Heart left ventricle (tissue), 16 donors: Measurements from ENCODE around the gene TAF1B. TPM values are rescaled to one million over a fixed set of nuclear protein-coding genes. Genes with fewer than 3 reads are reported as not detected.

ENCODE experiments used
- ATAC-seq, 4 donors: fragments of 200-7000 bp; cut with Tn5 transposase; one replicate each; pipeline ENCODE4 v1.9.1; 2020 to 2022; ENCODE audit warnings: moderate library complexity in 4 of 4, mild to moderate bottlenecking in 3 of 4, moderate number of reproducible peaks in 1 of 4
- DNase-seq, 5 donors: peaks; one replicate each; pipeline ENCODE4 v3.0.0-alpha.2; 2020
- H3K27ac ChIP-seq, 12 donors: fragments of 200-600 bp; sonication (generic) in 4 of 12; one replicate each; pipeline versions ENCODE4 v1.5.0 to v1.8.0; 2016 to 2022; ENCODE audit warnings: mild to moderate bottlenecking in 2 of 12
- H3K27me3 ChIP-seq, 9 donors: fragments of 200-600 bp; sonication (generic) in 2 of 9; one replicate each; pipeline versions ENCODE4 v1.5.1 to v1.8.0; 2016 to 2022; ENCODE audit warnings: mild to moderate bottlenecking in 3 of 9
- H3K36me3 ChIP-seq, 9 donors: fragments of 200-600 bp; sonication (generic) in 2 of 9; one replicate each; pipeline versions ENCODE4 v1.5.0 to v1.8.0; 2018 to 2022; ENCODE audit warnings: mild to moderate bottlenecking in 2 of 9
- H3K4me1 ChIP-seq, 12 donors: fragments of 200-600 bp; sonication (generic) in 4 of 12; one replicate each; pipeline versions ENCODE4 v1.5.0 to v1.8.0; 2016 to 2022; ENCODE audit warnings: mild to moderate bottlenecking in 3 of 12
- H3K4me3 ChIP-seq, 12 donors: fragments of 200-600 bp; sonication (generic) in 4 of 12; one replicate each; pipeline versions ENCODE4 v1.5.0 to v1.8.0; 2017 to 2022; ENCODE audit warnings: mild to moderate bottlenecking in 9 of 12, moderate library complexity in 4 of 12
- H3K9me3 ChIP-seq, 12 donors: fragments of 200-600 bp; sonication (generic) in 4 of 12; one replicate each; pipeline versions ENCODE4 v1.5.0 to v1.8.0; 2016 to 2022; ENCODE audit warnings: mild to moderate bottlenecking in 1 of 12
- POLR2A ChIP-seq, 2 donors: fragments of 450-650 bp; IDR thresholded peaks; one replicate each; pipeline ENCODE4 v1.6.1; 2017; ENCODE audit warnings: antibody characterized with exemption in 2 of 2, mild to moderate bottlenecking in 2 of 2, moderate library complexity in 2 of 2
- WGBS, 4 donors: extraction: QIAGEN DNeasy Blood & Tissue Kit in 2 of 4; methylation state at CpG; one replicate each; pipeline versions ENCODE4 v1.1.5 to v1.1.7; 2013 to 2018; 5-methylcytosine and 5-hydroxymethylcytosine counted together
- intact Hi-C, 10 donors: fragments of 100-400 bp; cut with DNase I; formaldehyde crosslinking; loops; one replicate each; pipeline versions ENCODE4 v1.11.1 to v1.14.2; 2022
- polyA plus RNA-seq, 2 donors: library from polyadenylated mRNA; stranded (reverse); fragments of 200-250 nt; gene quantifications; one replicate each; pipeline ENCODE4 v1.2.3, GENCODE V29; 2013
- total RNA-seq, 9 donors: library from RNA; depleted of rRNA in 2 of 9; stranded (reverse); fragments of >200 nt in 2 of 9; fragmentation: NEBNext Ultra II Directional in 3 of 9; extraction: Animal tissue kit (Norgen Biotek cat#: 25700) in 3 of 9; gene quantifications; one replicate each; pipeline versions ENCODE4 v1.1.0 to v1.2.4, GENCODE V29; 2016 to 2023
- TF ChIP-seq, protein P1 (sequence below), 12 donors: fragments of 200-600 bp; sonication (generic) in 4 of 12; IDR thresholded peaks; one replicate each; pipeline versions ENCODE4 v1.5.0 to v1.8.0; 2018 to 2022; ENCODE audit warnings: antibody characterized with exemption in 12 of 12, mild to moderate bottlenecking in 5 of 12
- donor health status: ischemic (EF 13 %, LVEDD 7.1; RV severe dilation, severe dysfunction).
- donor health status: healthy with polysubstance abuse.
- donor health status: DM: no; HTN: yes; CAD: no.
- donor health status: DM: no; HTN: no; CAD: no.
- donor health status: ischemic (EF 25% LVEDD 6.9; RV normal size, moderate dysfunction).
- donor health status: ischemic (EF 25% LVEDD 5.7; RV mildly dilated, moderate dysfunction).
- donor health status: healthy.
- donor health status: DM: yes; HTN: yes; CAD: no.
- donor health status: ischemic (EF 35%, LVEDD 5.7; RV mildly dilated, moderate dysfunction).
- donor health status: nonischemic (EF 11% LVEDD 7.7; RV severe dilation, severe dysfunction).
- donor health status: DM: yes; HTN: yes; CAD: no.
- donor health status: PGD.
- donor health status: ischemic (EF 29% LVEDD 5.4; RV normal size, mild dysfunction).
- donor health status: nonischemic (EF 23%, LVEDD 6.1; RV moderate dilation, normal function).

TAF1B gene
- total and polyA plus RNA-seq, 11 donors: 1.1 to 13.9 (median 4.7) TPM

DNA sequence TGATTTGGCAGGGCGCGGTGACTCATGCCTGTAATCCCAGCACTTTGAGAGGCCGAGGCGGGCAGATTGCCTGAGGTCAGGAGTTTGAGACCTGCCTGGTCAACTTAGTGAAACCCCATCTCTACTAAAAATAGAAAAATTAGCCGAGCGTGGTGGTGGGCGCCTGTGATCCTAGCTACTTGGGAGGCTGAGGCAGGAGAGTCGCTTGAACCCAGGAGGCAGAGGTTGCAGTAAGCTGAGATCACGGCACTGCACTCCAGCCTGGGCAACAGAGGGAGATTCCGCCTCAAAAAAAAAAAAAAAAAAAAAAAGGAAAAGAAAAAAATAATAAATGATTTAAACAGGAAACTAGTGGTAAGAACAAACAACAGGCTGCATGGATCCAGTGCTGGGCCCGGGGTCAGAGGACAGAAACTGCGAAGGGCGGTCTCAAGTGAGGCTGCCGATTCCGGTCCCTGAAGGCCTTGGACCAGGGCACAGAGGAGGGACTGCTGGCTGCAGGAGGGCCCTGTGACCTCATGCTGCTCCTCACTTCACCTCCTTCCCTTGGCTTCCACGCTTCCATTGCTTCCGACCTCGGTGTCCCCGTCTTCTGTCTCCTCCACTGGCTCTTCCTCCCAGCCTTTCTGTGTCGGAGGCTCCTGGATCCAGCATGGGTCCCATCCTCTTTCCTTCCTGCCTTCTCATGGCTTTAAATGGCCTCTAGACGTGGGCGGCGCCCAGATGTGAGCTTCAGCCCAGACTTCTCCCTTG lies 106.1 kb downstream of the TAF1B start:
- Histone ChIP-seq H3K36me3 (no peaks in the 10 kb centered on the region), H3K27me3 (peaks cover 0 to 34% (median under 1%) of the 10 kb centered on the region in 9 donors)
- intact Hi-C loops: no loop called here

DNA sequence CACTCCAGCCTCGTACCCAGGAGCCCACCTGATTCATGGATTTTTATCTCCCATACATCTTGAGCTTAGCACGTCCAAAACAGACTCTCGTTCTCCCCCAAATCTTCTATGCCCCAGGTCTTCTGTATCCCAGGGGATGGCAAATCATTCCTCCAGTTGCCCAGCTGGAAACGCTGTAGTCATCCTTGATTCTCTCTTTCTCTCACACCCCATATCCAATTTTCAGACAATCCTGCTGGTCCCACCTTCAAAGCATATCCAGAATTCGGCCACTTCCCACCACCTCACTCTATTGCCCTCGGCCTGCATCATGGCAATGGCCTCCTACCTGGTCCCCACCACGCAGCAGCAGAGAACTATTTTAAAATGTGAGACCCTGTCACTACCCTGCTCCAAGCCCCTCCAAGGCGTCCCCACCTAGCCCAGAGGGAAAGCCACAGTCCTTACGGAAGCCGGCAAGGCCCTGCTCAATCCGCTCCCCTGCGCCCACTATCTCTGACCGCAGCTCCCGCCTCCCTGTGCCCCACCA lies 106.8 kb downstream of the TAF1B start:
- 93 to 95% (median 93%) methylated on average over 14 of the region's 14 CpGs for WGBS, 4 donors
- Histone ChIP-seq H3K27ac (no peak overlapping the region), H3K9me3 (no peaks in the 10 kb centered on the region), H3K36me3 (no peaks in the 10 kb centered on the region), H3K4me3 (peak overlapping the region in 3 of 12 donors; percentile 51 to 79 (median 78)), H3K4me1 (peaks cover 0 to 15% (median 3%) of the 10 kb centered on the region in 12 donors), H3K27me3 (peaks cover 0 to 34% (median 0%) of the 10 kb centered on the region in 9 donors)
- intact Hi-C loops: loop anchor here in 4 of 10 donors (5.0 to 10.0 kb wide), 4 partner anchors 105 to 138 kb away; partner anchors contain the start of gene TAF1B (in 2 of the 4)
- ATAC-seq (no peak), DNase-seq (no peak)
- TF ChIP-seq, protein P1, sequence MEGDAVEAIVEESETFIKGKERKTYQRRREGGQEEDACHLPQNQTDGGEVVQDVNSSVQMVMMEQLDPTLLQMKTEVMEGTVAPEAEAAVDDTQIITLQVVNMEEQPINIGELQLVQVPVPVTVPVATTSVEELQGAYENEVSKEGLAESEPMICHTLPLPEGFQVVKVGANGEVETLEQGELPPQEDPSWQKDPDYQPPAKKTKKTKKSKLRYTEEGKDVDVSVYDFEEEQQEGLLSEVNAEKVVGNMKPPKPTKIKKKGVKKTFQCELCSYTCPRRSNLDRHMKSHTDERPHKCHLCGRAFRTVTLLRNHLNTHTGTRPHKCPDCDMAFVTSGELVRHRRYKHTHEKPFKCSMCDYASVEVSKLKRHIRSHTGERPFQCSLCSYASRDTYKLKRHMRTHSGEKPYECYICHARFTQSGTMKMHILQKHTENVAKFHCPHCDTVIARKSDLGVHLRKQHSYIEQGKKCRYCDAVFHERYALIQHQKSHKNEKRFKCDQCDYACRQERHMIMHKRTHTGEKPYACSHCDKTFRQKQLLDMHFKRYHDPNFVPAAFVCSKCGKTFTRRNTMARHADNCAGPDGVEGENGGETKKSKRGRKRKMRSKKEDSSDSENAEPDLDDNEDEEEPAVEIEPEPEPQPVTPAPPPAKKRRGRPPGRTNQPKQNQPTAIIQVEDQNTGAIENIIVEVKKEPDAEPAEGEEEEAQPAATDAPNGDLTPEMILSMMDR (IDR thresholded peaks at IDR 0.05): no peak
- no peak for TF ChIP-seq POLR2A (IDR thresholded peaks at IDR 0.05)

More for the DNA sequence above, 106.1 kb downstream of the TAF1B start:
- H3K4me1 ChIP-seq: peaks cover 0 to 15% (median 3%) of the 10 kb centered on the region in 12 donors
- no peak overlapping the region for H3K4me3 ChIP-seq
- no peak overlapping the region for H3K27ac ChIP-seq
- no peak for DNase-seq
- 82 to 91% (median 87%) methylated on average over 23 of the region's 23 CpGs for WGBS, 4 donors
- ATAC-seq: no peak
- no peaks in the 10 kb centered on the region for H3K9me3 ChIP-seq
- TF ChIP-seq, protein P1 (IDR thresholded peaks at IDR 0.05): no peak
- no peak for TF ChIP-seq POLR2A (IDR thresholded peaks at IDR 0.05)

DNA sequence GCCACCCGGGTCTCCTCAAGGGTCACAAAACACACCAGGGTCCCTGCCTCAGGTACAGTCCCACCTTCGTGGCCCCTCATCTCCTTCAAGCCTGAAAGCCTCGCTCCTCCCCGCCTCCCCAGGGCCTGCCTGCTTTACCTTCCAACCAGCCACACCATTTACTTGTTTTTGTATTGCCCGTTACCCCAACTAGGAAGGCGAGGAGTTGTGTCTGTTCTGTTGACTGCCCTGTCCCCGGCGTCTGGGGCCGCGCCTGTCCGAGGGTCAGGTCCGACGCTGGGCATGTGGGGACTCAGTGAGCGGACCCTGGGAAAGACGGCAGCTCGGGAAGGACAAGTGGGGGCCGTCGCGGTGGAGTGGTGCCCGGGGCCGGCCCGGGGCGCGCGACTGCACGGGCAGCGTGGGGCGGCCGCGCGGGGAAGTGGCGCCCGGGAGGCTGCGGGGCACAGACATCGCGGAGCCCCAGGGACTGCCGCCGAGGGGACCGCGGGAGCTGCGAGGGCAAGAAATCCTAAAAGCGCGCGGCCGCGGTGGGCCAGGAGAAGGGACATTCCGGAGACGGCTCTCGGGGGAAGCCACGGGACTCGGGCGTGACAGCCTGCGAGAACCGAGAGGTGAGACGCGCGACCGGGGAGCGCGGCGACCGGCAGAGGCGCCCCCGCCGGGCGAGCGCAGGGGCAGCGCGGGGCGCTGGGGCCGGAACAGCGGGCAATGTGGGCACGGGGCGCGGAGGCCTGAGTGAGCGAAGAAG lies 107.4 kb downstream of the TAF1B start:
- Histone ChIP-seq H3K9me3 (no peaks in the 10 kb centered on the region), H3K27ac (peak overlapping the region in 10 of 12 donors; percentile 4 to 75 (median 37)), H3K27me3 (peaks cover 0 to 32% (median 0%) of the 10 kb centered on the region in 9 donors), H3K36me3 (no peaks in the 10 kb centered on the region), H3K4me1 (peaks cover 0 to 15% (median 3%) of the 10 kb centered on the region in 12 donors), H3K4me3 (peak overlapping the region; percentile 27 to 97 (median 78))
- DNase-seq (peak; percentile 31 to 77 (median 50)), ATAC-seq (peak in 3 of 4 donors; percentile 5 to 38 (median 17))
- intact Hi-C loops: loop anchor here in 4 of 10 donors (5.0 to 10.0 kb wide), 4 partner anchors 106 to 138 kb away; partner anchors contain the start of gene TAF1B (in 2 of the 4)
- no peak for TF ChIP-seq POLR2A (IDR thresholded peaks at IDR 0.05)
- TF ChIP-seq, protein P1 (IDR thresholded peaks at IDR 0.05): peak in 3 of 12 donors; percentile 7 to 42 (median 16)
- 7 to 15% (median 11%) methylated on average over 35 to 76 of the region's 76 CpGs for WGBS, 4 donors
